Measurements from ENCODE around the gene CAP1.
"Not testable (repeated sequence)": the region's sequence is repeated elsewhere in the genome, so short reads cannot be mapped to it uniquely, and the experiment has no call there.

Gene CAP1, protein sequence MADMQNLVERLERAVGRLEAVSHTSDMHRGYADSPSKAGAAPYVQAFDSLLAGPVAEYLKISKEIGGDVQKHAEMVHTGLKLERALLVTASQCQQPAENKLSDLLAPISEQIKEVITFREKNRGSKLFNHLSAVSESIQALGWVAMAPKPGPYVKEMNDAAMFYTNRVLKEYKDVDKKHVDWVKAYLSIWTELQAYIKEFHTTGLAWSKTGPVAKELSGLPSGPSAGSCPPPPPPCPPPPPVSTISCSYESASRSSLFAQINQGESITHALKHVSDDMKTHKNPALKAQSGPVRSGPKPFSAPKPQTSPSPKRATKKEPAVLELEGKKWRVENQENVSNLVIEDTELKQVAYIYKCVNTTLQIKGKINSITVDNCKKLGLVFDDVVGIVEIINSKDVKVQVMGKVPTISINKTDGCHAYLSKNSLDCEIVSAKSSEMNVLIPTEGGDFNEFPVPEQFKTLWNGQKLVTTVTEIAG

GRCh38 chr1:40040511-40041465 is at the start of gene CAP1:
TSS of gene CAP1 (plus strand) at chr1:40040729. CDS start at chr1:40059347, 18,618 bp downstream.
- DNase-seq: peak; percentile 100

- DNase-seq: no peak
These were observed 48.3 kb upstream of the CAP1 start for GRCh38 chr1:39992234-39992633.

- DNase-seq: no peak
These were observed 47.6 kb upstream of the CAP1 start for GRCh38 chr1:39992888-39993287.

- DNase-seq: no peak
These were observed 44.5 kb upstream of the CAP1 start for GRCh38 chr1:39995973-39996393.

- DNase-seq: no peak
These were observed 44.0 kb upstream of the CAP1 start for GRCh38 chr1:39996396-39997004.

GRCh38 chr1:40001456-40001855 is 39.1 kb upstream of the CAP1 start:
- DNase-seq: no peak

- DNase-seq: no peak
These were observed 37.1 kb upstream of the CAP1 start for GRCh38 chr1:40003156-40004093.

DNA sequence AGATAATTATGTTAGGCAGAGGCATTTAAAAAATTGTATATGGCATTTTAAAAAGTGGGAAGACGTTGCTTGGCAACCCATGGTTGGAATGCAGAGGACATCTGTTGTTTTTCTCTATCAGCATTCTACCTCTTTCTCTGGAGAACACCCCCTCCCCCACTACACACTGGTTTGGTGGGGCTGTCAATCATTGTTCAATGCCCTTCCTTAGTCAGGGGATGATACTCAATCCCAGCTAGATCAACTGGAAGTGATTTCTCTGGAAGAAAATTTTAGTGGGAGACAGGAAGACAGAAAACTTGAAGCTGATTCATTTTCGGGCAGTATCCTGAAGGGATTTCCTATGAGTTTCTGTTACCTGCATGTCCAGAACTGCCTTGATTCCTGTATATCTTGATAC is 35.7 kb upstream of the CAP1 start:
- no peak for DNase-seq

DNA sequence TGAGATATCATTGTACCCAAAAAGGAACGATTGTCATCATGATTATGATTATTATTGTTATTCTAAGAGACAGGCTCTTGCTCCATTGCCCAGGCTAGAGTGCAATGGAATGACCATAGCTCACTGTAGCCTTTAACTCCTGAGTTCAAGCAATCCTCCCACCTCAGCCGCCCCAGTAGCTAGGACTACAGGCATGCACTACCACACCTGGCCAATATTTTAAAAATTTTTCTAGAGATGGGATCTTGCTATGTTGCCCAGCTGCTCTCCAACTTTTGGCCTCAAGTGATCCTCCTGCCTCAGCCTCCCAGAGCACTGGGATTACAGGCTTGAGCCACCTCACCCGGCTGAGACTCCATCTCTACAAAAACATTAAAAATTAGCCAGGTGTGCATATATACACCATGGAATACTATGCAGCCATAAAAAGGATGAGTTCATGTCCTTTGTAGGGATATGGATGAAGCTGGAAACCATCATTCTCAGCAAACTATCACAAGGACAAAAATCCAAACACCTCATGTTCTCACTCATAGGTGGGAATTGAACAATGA is 33.0 kb upstream of the CAP1 start:
- DNase-seq: not testable (repeated sequence)

DNA sequence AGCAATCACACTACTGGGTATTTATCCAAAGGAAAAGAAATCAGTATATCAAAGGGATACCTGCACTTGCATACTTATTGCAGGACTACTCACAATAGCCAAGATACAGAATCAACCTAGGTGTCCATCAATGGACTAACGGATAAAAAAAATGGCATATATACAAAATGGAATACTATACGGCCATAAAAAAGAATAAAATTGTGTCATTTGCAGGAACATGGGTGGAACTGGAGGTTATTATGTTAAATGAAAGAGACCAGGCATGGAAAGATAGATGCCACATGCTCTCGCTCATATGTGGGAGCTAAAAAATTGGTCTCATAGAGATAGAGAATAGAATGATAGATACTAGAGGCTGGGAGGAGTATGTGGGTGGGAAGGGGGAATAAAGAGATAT is 29.3 kb upstream of the CAP1 start:
- no peak for DNase-seq

DNA sequence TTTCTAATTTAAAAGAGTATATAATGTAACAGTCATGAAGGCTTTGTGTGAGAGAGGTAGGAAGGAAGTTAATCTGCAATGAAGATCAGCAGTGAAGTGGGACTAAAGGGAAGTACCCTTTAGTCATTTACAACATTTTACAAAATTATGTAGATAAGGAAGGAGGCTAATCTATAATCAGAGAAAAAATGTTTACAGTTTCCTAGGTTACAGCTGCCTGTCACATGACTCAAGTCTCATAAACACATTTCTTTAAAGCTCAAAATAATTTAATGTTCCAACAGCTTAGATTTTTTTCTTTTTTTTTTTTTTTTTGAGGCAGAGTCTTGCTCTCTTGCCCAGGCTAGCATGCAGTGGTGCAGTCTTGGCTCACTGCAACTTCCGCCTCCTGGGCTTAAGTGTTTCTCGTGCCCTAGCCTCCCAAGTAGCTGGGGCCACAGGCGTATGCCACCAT is 26.2 kb upstream of the CAP1 start:
- no peak for DNase-seq

DNA sequence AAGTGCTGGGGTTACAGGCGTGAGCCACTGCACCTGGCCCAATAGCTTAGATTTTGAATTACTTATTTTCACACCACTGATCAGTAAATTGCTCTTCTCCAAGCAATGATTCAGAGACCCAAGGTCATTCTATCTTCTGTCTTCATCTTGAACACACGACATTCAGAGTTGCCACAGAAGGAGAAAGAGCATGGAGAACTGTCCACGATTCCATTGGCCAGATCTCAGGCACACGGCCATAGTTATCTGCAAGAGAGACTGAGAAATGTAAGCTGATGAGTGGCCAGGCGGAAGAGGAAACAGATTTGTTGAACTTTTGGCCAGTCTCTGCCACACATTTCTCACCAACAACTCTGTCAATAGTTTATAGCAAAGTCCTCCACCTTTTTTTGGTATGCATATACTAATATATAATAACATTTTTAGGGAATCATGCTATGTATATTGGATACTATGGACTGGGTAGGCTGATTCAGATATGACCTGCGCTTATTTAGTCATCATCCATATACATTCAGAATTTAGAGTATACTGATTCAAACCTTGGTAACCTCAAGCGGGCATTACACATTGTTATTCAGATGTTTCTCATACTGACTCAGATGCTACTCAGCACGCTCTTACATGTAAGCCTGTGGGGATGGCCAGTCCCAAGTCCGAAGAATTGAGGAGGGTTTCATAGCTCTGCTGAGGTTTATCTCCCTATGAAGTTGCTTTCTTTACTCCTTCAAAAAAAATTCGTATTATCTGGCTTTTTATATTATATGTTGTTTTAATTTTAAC is 25.5 kb upstream of the CAP1 start:
- DNase-seq: no peak

DNA sequence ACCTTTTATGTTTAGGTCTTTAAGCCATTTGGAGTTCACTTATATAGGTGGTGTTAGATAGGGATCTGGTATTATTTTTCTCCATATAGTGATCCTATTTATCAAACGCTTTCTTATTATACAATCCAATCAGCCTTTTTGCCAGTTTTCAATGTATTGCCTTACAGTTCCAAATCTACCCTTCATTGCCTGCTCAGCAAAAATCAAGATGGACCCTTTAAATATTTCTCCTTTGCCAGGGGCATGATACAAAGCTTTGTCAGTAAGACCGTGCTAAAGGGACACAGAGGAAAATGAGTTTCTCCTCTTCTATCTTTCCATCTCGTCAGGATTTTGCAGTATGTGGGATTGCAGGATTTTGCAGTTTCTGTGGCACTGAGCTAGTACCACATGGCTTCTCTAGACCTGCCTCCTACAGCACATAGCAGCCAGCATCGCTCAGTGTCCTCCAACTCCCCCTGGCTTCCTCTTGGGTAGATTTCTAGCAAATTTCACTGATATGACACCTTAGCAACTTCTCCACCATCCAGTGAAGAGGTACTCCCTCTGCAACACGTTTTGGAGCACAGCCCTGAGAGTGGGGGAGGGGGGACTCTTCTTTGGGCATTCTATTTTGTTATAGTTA is 22.5 kb upstream of the CAP1 start:
- DNase-seq: no peak

DNA sequence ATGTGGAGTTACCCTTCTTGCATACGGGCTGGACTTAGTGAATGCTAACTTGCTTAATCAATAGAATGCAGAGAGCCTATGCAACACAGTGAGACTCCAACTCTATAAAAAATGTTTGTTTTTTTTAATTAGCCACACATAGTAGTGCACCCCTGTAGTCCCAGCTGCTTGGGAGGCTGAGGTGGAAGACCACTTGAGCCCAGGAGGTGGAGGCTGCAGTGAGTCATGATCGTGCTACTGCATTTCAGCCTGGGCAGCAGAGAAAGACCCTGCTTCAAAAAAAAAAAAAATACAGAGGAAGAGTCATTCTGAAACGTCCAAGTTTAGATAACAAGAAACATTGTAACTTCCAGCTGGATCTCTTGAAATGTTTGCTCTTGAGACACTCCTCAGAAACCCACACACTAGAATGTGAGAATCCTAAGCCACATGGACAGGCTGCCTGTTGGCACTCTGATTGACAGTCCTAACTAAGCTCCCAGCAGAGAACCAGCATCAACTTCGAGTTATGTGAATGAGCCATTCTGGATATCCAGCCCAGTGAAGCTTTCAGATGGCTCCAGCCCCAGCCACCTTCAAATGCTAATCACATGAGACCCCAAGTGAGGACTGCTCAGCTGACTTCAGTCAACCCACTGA is 20.0 kb upstream of the CAP1 start:
- no peak for DNase-seq

GRCh38 chr1:40023379-40023944 is 17.1 kb upstream of the CAP1 start:
- no peak for DNase-seq

GRCh38 chr1:40024671-40025070 is 15.9 kb upstream of the CAP1 start:
- no peak for DNase-seq

DNA sequence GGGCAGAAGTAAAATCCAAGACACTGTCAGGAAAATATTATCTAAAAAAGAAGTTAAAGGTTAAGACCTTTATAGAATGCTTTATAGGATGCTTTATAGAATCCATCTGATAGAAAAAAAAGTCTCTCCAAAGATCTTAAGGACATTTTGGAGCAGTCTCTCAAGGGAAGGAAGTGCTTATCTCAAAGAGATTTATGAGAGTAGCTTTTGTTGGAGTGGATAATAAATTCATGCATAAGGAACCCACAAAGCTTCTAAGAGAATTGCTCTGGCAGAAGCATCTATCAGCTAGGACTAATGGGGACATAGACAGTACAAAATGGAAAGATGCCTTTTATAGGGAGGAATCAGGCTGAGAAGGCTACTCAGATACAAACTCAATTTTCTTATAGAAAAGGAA is 12.9 kb upstream of the CAP1 start:
- DNase-seq: no peak

DNA sequence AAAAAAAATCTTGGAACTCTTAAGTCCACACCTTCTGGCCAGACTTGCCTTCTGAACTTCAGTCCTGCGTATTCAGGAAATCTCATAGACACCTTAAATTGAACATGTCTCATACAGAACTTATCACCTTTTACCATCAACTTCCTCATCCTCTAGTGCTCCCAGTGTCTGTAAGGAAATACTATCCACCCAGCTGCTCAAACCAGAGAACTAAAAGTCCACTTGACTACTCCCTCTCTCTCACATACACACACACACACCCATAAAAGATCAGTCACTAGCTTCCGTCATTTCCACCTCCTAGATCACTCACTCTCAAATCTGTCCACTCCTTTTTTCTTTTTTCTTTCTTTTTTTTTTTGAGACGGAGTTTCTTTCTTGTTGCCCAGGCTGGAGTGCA is 10.9 kb upstream of the CAP1 start:
- DNase-seq: no peak

GRCh38 chr1:40030528-40031135 is 9.9 kb upstream of the CAP1 start:
- DNase-seq: no peak

Data from activated CD4-positive, CD25-positive, alpha-beta regulatory T cell treated with anti-CD3 and anti-CD28 coated beads, Interleukin-2, amount 50 U/mL, for 72 hours (primary cell).